ENCODE results near the gene B3GNT9.

GRCh38 chr16:67108489-67108888, 42.3 kb downstream of the B3GNT9 start:
- TF ChIP-seq YY1 (IDR thresholded peaks at IDR 0.05; ENCODE audit: low read depth) (no peak), MAX (IDR thresholded peaks at IDR 0.05) (no peak), TAF1 (IDR thresholded peaks at IDR 0.05; ENCODE audit: low read depth) (no peak), TEAD4 (IDR thresholded peaks at IDR 0.05) (no peak), USF1 (IDR thresholded peaks at IDR 0.05) (no peak), EP300 (IDR thresholded peaks at IDR 0.05; ENCODE audit: borderline replicate concordance) (no peak), CREB1 (IDR thresholded peaks at IDR 0.05; ENCODE audit: low read depth) (no peak), CEBPB (IDR thresholded peaks at IDR 0.05) (no peak), EGR1 (IDR thresholded peaks at IDR 0.05) (no peak), RAD21 (IDR thresholded peaks at IDR 0.05; ENCODE audit: low read depth) (no peak), ZBTB7A (IDR thresholded peaks at IDR 0.05; ENCODE audit: low read depth) (no peak)
